ENCODE data around the gene GRIP2.

DNA sequence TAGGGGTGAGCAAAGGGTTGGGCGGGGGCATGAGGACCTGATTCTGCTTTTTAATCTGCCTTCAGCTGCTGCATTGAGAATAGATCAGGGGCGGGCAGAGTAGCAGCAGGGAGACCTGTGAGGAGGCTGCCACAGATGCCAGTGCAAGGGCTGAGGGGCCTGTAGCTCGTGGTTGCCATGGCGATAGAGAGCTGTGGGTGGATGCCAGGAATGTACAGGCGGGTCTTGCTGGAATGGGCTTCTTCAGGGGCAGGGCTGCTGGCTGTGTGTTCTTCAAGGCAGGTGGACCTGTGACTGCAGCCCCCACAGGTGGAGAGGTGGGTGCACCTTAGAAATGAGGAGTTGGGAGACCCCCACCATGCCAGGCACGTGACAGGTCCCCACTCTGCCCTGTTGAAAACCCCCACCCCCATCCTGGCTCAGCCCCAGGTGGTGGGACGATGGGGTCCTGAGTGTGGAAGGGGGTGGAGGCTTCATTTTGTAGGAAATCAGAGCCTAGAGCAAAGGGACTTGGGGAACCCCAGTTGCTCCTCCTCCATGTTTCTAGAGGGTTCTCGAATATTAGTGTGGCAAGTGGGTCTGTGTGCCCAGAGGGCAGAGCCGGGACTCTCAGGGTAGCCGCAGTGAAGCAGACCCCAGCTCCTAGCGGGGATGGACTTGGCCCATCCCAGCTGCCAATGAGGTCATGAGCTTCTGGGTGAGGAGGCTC is 99.5 kb downstream of the GRIP2 start:
- TF ChIP-seq POLR2A (IDR thresholded peaks at IDR 0.05; ENCODE audit: low read depth, low read length) (no peak), TAF1 (IDR thresholded peaks at IDR 0.05; ENCODE audit: low read depth, low read length) (no peak), POLR2AphosphoS5 (IDR thresholded peaks at IDR 0.05; ENCODE audit: low read depth, low read length) (no peak), PAX5 (IDR thresholded peaks at IDR 0.05; ENCODE audit: insufficient read depth, low read length, severe bottlenecking) (no peak)
